Adrenal gland (tissue), 12 donors: ENCODE measurements around the gene FURIN. TPM values are rescaled to one million over a fixed set of nuclear protein-coding genes. Genes with fewer than 3 reads are reported as not detected.

Experiments used
- DNase-seq, 7 donors: peaks; one replicate each; pipeline ENCODE4 v3.0.0-alpha.2; 2019 to 2020
- H3K27ac ChIP-seq, 5 donors: fragments of 200-600 bp; sonication (generic) in 4 of 5; 1 replicate in 3 of 5; 2 replicates in 2 of 5; pipeline versions ENCODE4 v1.5.1 to v1.8.0; 2016 to 2020; ENCODE audit warnings: mild to moderate bottlenecking in 1 of 5
- H3K27me3 ChIP-seq: fragments of 200-600 bp; 2 replicates; pipeline ENCODE4 v1.8.0; 2021
- H3K36me3 ChIP-seq, 2 donors: fragments of 200-600 bp; replicated peaks in 1 of 2; 1 replicate in 1 of 2; 2 replicates in 1 of 2; pipeline versions ENCODE4 v1.5.1 to v1.8.0; 2018 to 2022
- H3K4me1 ChIP-seq, 2 donors: fragments of 200-600 bp; replicated peaks in 1 of 2; 1 replicate in 1 of 2; 2 replicates in 1 of 2; pipeline versions ENCODE4 v1.5.1 to v1.8.0; 2018 to 2021
- H3K4me3 ChIP-seq, 4 donors: fragments of 200-600 bp; sonication (generic) in 3 of 4; one replicate each; pipeline ENCODE4 v1.5.1; 2016 to 2018
- H3K9me3 ChIP-seq, 3 donors: fragments of 200-600 bp; sonication (generic) in 1 of 3; replicated peaks in 1 of 3; 1 replicate in 2 of 3; 2 replicates in 1 of 3; pipeline versions ENCODE4 v1.5.1 to v1.8.0; 2016 to 2021
- POLR2A ChIP-seq, 2 donors: fragments of 450-650 bp; IDR thresholded peaks; one replicate each; pipeline ENCODE4 v1.6.1; 2017; ENCODE audit warnings: antibody characterized with exemption in 2 of 2, mild to moderate bottlenecking in 2 of 2, moderate library complexity in 1 of 2
- WGBS, 4 donors: extraction: QIAGEN DNeasy Blood & Tissue Kit in 2 of 4; methylation state at CpG; one replicate each; pipeline versions ENCODE4 v1.1.5 to v1.1.7; 2013 to 2017; 5-methylcytosine and 5-hydroxymethylcytosine counted together
- intact Hi-C, 2 donors: fragments of 100-400 bp; cut with DNase I; formaldehyde crosslinking; loops; one replicate each; pipeline versions ENCODE4 v1.14.1 to v1.15.0; 2022 to 2023
- polyA plus RNA-seq, 3 donors: library from polyadenylated mRNA; stranded (reverse); fragments of 200-250 nt in 2 of 3; fragments of 350-450 nt in 1 of 3; fragmentation: Illumina TruSeq in 1 of 3; extraction: RNeasy Lipid Tissue Mini Kit (QIAGEN cat#74804) in 1 of 3; gene quantifications; one replicate each; pipeline ENCODE4 v1.2.3, GENCODE V29; 2013 to 2014
- total RNA-seq, 9 donors: library from RNA; depleted of rRNA in 4 of 9; stranded (reverse); fragments of >200 nt in 4 of 9; fragments of 120-200 nt in 1 of 9; fragmentation: NEBNext Ultra II Directional in 1 of 9; extraction: Animal tissue kit (Norgen Biotek cat#: 25700) in 1 of 9; gene quantifications; one replicate each; pipeline versions ENCODE4 v1.1.0 to v1.2.4, GENCODE V29; 2013 to 2023
- TF ChIP-seq, protein P1 (sequence below), 6 experiments: fragments of 450-650 bp in 4 of 6; fragments of 200-600 bp in 2 of 6; sonication (generic) in 1 of 6; IDR thresholded peaks; 1 replicate in 5 of 6; 2 replicates in 1 of 6; pipeline versions ENCODE4 v1.5.1 to v1.8.0; 2016 to 2021; ENCODE audit warnings: antibody characterized with exemption in 6 of 6, mild to moderate bottlenecking in 2 of 6, moderate library complexity in 1 of 6
- donor health status: healthy with polysubstance abuse.
- donor health status: Bipolar disorder and iron deficiency.
- donor health status: DM: yes; HTN: yes; CAD: no.
- donor health status: DM: no; HTN: no; CAD: no.
- donor health status: DM: no; HTN: no; CAD: no.
- donor health status: DM: yes; HTN: yes; CAD: no.

FURIN gene
- total and polyA plus RNA-seq, 12 donors = 11.5 to 119 (median 45.2) TPM

DNA sequence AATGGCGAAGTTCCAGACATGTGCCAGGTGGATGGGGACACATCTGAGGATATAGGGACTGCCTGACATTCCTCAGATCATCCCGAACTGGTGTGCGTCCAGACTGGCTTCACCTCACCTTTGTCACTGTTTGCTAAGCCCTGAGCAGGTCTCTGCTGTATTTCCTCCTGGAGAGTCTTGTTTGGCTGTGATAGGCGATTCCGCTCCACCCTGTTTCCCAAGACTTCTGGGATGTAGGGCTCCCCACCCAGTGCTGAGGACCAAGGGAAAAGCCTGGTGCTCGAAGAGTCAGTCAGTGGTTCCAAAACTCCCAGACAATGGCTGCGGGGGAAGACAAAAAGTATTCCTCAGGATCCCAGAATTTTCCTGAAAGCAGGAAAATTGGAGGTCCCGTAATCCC is 11.1 kb upstream of the FURIN start:
- H3K36me3 ChIP-seq = no peaks in the 10 kb centered on the region
- H3K27ac ChIP-seq = no peak overlapping the region
- no peak overlapping the region for H3K4me3 ChIP-seq
- intact Hi-C loops = no loop called here
- H3K9me3 ChIP-seq = no peaks in the 10 kb centered on the region
- H3K4me1 ChIP-seq = no peaks in the 10 kb centered on the region
- no peak for TF ChIP-seq POLR2A (IDR thresholded peaks at IDR 0.05)
- TF ChIP-seq, protein P1, sequence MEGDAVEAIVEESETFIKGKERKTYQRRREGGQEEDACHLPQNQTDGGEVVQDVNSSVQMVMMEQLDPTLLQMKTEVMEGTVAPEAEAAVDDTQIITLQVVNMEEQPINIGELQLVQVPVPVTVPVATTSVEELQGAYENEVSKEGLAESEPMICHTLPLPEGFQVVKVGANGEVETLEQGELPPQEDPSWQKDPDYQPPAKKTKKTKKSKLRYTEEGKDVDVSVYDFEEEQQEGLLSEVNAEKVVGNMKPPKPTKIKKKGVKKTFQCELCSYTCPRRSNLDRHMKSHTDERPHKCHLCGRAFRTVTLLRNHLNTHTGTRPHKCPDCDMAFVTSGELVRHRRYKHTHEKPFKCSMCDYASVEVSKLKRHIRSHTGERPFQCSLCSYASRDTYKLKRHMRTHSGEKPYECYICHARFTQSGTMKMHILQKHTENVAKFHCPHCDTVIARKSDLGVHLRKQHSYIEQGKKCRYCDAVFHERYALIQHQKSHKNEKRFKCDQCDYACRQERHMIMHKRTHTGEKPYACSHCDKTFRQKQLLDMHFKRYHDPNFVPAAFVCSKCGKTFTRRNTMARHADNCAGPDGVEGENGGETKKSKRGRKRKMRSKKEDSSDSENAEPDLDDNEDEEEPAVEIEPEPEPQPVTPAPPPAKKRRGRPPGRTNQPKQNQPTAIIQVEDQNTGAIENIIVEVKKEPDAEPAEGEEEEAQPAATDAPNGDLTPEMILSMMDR (IDR thresholded peaks at IDR 0.05) = no peak
- 84 to 94% (median 90%) methylated on average over 8 of the region's 8 CpGs for WGBS, 4 donors
- no peaks in the 10 kb centered on the region for H3K27me3 ChIP-seq
- DNase-seq = no peak

DNA sequence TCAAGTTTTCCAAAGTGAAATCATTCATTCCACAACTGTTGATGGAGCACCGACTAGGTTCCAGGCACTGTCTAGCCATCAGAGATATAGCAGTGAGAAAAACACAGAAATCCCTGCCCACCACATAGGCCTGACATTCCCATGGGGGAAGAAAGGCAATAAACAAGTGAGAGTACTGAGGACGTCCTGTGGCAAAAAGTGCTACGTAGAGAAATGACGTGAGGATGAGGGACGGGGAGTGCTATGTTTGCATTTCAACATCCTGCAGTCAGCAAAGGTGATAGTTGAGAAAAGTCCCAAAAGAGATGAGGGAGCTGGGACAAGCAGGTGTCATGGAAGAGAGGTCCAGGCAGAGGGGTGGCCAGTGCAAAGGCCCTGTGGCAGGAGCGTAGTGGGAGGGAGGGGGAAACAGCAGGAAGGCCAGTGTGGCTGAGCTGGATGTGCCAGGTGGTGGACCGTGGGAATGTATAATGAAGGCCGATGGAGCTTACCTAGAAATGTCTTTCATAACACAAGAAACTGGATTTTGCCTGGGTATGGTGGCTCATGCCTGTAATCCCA is 10.4 kb upstream of the FURIN start:
- WGBS, 4 donors = 87 to 91% (median 88%) methylated on average over 8 of the region's 8 CpGs
- Histone ChIP-seq H3K27ac (no peak overlapping the region), H3K36me3 (no peaks in the 10 kb centered on the region), H3K27me3 (no peaks in the 10 kb centered on the region), H3K4me1 (no peaks in the 10 kb centered on the region), H3K4me3 (no peak overlapping the region), H3K9me3 (no peaks in the 10 kb centered on the region)
- no peak for DNase-seq
- TF ChIP-seq, protein P1 (IDR thresholded peaks at IDR 0.05) = no peak
- TF ChIP-seq POLR2A (IDR thresholded peaks at IDR 0.05) = no peak
- intact Hi-C loops = no loop called here

DNA sequence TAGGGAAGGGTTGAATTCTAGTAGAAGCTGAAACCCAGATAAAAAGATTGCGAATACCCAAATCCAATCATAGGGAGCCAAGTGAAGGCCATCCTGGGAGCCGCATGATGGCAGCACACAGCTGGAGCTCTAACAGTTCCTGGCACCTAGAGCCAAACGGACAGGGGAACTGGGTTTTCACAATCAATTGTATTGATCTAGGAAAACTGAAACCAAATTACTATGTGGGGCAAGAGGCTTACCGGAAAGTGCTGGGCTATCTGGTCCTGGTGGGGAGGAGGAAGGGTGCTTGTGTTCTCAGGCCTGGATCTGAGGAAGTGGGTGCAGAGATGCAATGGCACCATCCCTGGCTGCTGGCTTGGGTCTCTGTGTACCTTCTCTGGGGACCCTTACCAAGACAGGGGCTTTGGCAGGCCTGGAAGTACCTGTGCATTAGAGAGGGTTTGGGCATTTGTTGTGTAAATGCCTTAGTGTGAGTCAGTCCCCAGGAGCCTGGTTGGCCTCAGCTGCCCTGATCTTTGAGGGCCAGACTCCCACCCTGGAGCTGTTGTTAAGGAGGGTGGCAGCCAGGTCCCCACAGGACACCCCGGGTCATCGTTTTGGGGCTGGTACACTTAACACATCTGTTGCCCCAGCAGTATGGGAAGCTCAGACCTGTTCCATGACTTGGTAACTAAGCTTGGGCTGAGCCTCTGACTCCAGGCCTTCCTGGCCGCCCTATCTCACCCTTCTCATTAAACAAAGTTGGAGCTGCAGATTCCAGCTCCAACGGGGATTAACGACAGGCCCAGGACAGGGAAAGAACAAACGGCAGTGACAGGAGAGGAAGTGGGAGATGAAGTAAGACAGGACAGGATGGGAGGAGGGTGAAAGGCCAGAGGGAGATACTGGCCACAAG is 8.9 kb upstream of the FURIN start:
- no peaks in the 10 kb centered on the region for H3K9me3 ChIP-seq
- no peaks in the 10 kb centered on the region for H3K27me3 ChIP-seq
- H3K27ac ChIP-seq = no peak overlapping the region
- TF ChIP-seq, protein P1 (IDR thresholded peaks at IDR 0.05) = peak in 3 of 6 experiments; percentile 25 to 38 (median 35)
- no peak for TF ChIP-seq POLR2A (IDR thresholded peaks at IDR 0.05)
- no peaks in the 10 kb centered on the region for H3K36me3 ChIP-seq
- DNase-seq = peak in 1 of 7 donors; percentile 63
- 59 to 65% (median 63%) methylated on average over 8 to 10 of the region's 10 CpGs for WGBS, 4 donors
- intact Hi-C loops = no loop called here
- H3K4me3 ChIP-seq = no peak overlapping the region
- H3K4me1 ChIP-seq = no peaks in the 10 kb centered on the region

DNA sequence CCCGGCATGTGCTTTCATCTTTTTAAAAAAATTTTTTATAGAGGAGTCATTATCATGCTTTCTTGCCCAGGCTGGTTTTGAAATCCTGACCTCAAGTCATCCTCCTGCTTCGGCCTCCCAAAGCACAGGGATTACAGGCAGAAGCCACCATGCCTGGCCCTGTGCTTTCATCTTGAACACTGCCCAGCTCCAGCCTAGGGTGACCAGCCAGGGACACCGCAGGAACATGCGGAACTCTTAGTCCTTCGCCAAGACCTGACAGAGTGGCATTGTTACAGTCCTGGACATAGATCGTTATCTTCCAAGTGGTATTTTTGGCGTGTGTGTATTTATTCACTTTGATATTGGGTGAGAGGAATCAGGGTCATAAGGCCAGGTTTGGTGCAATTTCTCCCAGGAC is 7.9 kb upstream of the FURIN start:
- H3K27ac ChIP-seq = no peak overlapping the region
- WGBS, 4 donors = 84 to 88% (median 88%) methylated on average over 5 to 7 of the region's 7 CpGs
- H3K36me3 ChIP-seq = no peaks in the 10 kb centered on the region
- no peak overlapping the region for H3K4me3 ChIP-seq
- H3K4me1 ChIP-seq = no peaks in the 10 kb centered on the region
- H3K27me3 ChIP-seq = no peaks in the 10 kb centered on the region
- DNase-seq = no peak
- intact Hi-C loops = no loop called here
- no peak for TF ChIP-seq POLR2A (IDR thresholded peaks at IDR 0.05)
- TF ChIP-seq, protein P1 (IDR thresholded peaks at IDR 0.05) = no peak
- H3K9me3 ChIP-seq = no peaks in the 10 kb centered on the region
